Subcutaneous adipose tissue (tissue), 4 donors: ENCODE results near the gene FAIM2. TPM values are rescaled to one million over a fixed set of nuclear protein-coding genes. Genes with fewer than 3 reads are reported as not detected.

ENCODE experiments used
- total RNA-seq, 4 donors: library from RNA; depleted of rRNA; stranded (reverse); fragments of >200 nt; gene quantifications; one replicate each; pipeline ENCODE4 v1.1.0, GENCODE V29; 2016
- TF ChIP-seq, protein P1 (sequence below): fragments of 450-650 bp; IDR thresholded peaks from one replicate; pipeline ENCODE4 v1.5.1; 2016; ENCODE audit warnings: low read depth, mild to moderate bottlenecking, control low read depth, antibody characterized with exemption, moderate library complexity

Gene FAIM2
- total RNA-seq, 4 donors from 2014 or later, result 1.2 TPM; not detected in 3

DNA sequence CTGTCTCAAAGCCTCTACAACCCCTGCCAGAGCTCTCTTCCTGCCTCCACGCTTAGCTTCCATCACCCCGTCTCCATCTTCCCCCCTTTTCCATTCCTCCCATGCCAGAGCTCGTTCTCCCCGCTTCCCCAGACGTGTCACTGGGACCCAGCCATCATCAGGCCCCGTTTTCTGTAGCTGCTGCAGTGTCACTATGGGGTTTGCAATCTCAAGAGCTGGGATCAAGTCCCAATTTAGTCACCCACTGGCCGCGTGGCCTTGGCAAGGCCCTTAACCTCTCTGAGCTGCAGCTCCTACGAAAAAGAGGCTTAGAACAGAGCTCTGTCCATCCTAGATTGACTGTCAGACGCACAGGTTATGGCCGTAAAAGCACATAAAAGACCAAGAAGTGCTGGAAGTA lies 901 bp upstream of the FAIM2 start:
- TF ChIP-seq, protein P1, sequence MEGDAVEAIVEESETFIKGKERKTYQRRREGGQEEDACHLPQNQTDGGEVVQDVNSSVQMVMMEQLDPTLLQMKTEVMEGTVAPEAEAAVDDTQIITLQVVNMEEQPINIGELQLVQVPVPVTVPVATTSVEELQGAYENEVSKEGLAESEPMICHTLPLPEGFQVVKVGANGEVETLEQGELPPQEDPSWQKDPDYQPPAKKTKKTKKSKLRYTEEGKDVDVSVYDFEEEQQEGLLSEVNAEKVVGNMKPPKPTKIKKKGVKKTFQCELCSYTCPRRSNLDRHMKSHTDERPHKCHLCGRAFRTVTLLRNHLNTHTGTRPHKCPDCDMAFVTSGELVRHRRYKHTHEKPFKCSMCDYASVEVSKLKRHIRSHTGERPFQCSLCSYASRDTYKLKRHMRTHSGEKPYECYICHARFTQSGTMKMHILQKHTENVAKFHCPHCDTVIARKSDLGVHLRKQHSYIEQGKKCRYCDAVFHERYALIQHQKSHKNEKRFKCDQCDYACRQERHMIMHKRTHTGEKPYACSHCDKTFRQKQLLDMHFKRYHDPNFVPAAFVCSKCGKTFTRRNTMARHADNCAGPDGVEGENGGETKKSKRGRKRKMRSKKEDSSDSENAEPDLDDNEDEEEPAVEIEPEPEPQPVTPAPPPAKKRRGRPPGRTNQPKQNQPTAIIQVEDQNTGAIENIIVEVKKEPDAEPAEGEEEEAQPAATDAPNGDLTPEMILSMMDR, result no peak

DNA sequence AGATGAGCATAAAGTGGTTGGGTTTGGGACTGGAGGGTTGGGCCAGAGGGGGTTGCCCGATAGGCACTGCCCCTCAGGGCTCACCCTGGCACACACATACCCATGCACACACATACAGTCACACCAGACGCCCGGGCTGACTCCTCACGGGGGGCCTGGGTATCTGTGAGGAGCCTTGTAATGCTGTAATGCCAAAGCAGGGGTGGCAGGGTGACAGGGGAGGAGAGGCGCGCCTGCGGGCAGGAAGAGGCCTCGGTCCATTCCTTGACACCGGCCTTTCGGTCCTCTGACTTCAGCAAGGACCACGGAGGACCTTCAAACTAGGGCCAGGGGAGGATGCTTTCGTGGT lies 375 bp downstream of the FAIM2 start:
- TF ChIP-seq, protein P1, result no peak

DNA sequence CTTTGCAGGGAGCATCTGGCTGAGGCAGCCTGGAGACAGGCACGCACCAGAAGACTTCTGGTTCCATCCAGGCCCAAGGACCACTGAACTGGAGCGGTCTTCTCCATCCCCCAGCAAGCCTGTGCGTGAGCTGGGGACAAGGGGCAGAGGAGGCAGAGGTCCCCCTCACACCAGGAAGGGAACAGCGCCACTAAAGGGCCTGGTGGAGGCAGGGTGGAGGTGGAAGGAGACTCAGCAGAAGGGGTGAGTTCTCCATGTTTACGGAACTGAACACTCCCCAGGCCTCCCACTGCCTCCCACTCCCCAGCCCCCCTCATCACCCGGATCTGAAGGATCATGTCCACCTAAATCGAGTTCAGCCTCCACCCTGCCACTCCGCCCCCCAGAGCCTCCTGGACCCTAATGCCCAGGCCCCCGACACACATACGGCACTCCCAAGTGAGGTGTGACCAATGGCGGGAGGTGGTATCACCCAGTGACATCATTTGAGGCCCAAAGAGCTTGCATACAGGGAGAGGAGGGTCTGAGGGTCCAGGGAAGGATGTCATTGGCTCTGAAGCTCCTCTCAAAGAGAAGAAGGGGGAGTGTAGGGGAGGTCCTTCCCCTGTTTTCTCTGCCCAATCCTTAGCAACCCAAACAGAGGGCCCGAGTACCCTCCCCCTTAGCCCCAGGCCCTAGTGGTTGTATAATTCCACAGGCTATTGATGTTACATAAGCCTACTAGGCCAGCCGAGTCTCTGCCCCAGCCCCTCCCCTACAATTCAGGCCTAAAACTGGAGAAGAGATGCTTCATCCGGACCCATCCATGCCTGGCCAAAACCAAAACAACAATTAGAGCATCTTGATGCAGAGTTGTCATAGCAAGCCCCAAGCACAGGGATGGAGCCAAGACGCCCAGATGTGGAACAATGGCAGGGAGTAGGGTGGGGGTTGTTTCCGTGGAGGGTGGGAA lies 1.0 kb downstream of the FAIM2 start:
- TF ChIP-seq, protein P1, result no peak

DNA sequence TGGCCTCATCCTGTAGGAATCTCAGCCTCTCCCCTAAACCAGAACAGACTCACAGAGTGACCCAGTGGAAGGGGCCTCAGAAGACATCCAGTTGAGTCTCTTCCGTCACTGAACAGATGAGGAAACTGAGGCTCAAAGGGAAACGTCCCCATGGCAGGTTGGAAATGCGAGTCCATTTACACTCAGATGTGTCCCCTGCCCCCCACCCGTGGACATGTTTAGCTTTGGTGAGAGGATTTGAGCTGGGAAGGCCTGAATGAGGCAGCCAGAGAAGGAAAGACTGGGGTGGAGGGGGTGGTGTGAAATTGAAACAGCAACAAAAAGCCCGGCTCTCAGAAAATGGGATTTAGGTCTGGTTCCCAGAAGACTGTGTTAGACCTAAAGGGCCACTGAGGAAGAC lies 1.7 kb downstream of the FAIM2 start:
- TF ChIP-seq, protein P1, result no peak

DNA sequence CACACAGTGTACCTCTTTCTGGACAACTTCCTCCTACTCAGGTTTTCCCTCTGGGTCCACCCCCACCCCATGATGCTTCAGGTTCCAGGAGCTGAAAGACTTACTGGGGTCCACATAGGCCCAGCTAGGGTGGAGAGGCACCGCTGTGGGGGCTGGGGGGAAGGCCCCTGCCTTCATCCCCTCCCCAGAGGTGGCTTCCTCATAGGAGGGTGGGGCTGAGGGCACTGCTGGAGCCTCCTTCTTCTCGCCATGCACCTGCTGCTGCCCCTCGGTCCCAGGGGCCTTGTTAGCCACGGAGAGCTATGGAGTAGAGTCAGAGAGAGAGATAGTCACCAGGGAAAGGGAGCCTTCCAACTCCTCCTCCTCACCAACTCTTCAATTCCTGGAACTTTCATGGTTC lies 2.7 kb downstream of the FAIM2 start:
- TF ChIP-seq, protein P1, result no peak

DNA sequence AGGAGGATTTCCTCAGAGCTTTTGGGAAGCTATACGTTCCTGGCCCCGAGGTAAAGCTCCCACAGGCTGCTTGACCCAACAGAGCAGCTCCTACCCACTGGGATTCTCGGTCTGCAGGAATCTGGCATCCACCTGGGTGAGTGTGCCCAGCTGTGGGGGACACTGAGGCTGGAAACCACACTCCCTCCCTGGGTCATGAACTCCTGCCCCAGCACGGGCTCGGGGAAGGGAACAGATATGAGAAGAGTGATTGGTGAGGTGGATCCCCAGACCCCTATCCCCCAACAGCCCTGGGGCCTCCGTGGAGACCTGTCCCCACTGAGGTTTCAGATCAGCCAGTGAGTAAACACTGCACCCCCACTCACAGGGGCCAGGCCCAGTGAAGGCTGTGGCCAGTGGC lies 3.3 kb downstream of the FAIM2 start:
- TF ChIP-seq, protein P1, result no peak

DNA sequence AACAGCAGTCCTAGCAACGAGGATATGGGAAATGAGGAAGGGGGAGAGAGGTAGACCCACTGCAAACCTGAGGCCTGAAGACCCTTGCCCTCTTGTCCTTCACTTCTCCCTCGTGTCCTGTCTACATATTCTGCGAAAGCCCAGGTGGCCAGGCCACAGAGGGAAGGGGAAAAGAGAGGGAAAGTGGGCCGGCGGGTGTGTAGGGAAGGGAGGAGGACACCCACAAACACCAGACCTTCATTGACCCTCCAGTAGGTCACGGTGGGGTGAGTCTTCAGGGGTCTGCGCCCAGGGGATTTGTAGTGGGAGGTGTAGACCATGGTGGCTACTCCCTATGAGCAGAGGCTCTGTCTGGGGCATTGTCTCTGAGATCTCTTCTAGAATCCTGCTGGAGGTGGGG lies 3.8 kb downstream of the FAIM2 start:
- TF ChIP-seq, protein P1, result no peak
